ENCODE results near the gene WWOX. TPM values are rescaled to one million over a fixed set of nuclear protein-coding genes. Genes with fewer than 3 reads are reported as not detected.

Gene WWOX
- total RNA-seq, 6 donors from 2014 or later = 18.7 to 167 (median 31.0) TPM

DNA sequence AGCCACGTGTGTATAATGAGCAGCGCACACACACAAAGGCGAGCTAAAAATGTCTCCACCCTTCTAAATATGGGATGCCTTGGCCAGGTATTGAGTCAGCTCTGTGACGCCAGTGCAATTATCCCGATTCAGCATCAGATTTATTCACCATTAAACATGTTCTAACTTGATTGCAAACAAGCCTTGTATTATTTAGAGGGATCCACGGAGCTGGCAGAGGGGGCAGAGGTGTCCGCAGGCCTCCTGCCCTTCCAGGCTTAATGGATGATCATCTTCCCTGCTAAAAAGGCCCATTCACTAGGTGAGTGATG, 909.4 kb downstream of the WWOX start:
- TF ChIP-seq POLR2AphosphoS5 (IDR thresholded peaks at IDR 0.05) = no peak
- no peak for TF ChIP-seq EP300 (IDR thresholded peaks at IDR 0.05)
- TF ChIP-seq CTCF (IDR thresholded peaks at IDR 0.05) = no peak
- no peak for TF ChIP-seq POLR2A (IDR thresholded peaks at IDR 0.05)
- no peaks in the 10 kb centered on the region for H3K9me3 ChIP-seq
- H3K4me3 ChIP-seq = no peak overlapping the region
- H3K27ac ChIP-seq = no peak overlapping the region
- H3K36me3 ChIP-seq = no peaks in the 10 kb centered on the region
- H3K27me3 ChIP-seq = no peaks in the 10 kb centered on the region
- H3K4me1 ChIP-seq = no peaks in the 10 kb centered on the region
- no peak for DNase-seq
- ATAC-seq (ENCODE audit: low FRiP score in 2 of 2) = no peak
- 84 to 87% methylated on average over 4 to 7 of the region's 7 CpGs for WGBS, 2 donors

DNA sequence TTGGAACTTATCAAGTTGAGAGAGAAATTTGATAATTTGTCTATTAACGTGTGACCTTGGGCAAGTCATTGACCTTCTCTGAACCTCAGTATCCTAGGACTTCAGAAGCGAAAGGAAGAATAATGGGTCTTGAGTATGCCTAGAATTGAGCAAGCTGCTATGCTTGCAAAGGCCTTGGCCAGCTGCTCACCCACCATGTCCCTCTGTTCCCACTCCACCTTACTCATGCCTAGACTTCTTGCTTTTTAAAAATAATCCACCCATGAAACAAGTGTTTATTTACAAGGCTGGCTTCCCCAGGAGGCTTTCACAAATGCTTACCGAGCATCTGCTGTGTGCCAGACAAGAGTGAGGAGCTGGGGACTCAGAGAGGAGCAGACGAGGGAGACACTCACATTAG, 910.4 kb downstream of the WWOX start:
- ATAC-seq (ENCODE audit: low FRiP score in 2 of 2) = no peak
- Histone ChIP-seq H3K27me3 (no peaks in the 10 kb centered on the region), H3K9me3 (no peaks in the 10 kb centered on the region), H3K36me3 (no peaks in the 10 kb centered on the region), H3K4me1 (no peaks in the 10 kb centered on the region), H3K4me3 (no peak overlapping the region), H3K27ac (no peak overlapping the region)
- no peak for TF ChIP-seq CTCF (IDR thresholded peaks at IDR 0.05)
- no peak for TF ChIP-seq EP300 (IDR thresholded peaks at IDR 0.05)
- no peak for TF ChIP-seq POLR2AphosphoS5 (IDR thresholded peaks at IDR 0.05)
- TF ChIP-seq POLR2A (IDR thresholded peaks at IDR 0.05) = no peak
- DNase-seq = no peak
- WGBS, 2 donors = 90 to 93% methylated on average over 4 of the region's 4 CpGs

- ATAC-seq (ENCODE audit: low FRiP score in 2 of 2) = no peak
- Histone ChIP-seq H3K4me3 (no peak overlapping the region), H3K9me3 (no peaks in the 10 kb centered on the region), H3K27ac (no peak overlapping the region), H3K4me1 (no peaks in the 10 kb centered on the region), H3K27me3 (no peaks in the 10 kb centered on the region), H3K36me3 (no peaks in the 10 kb centered on the region)
- 90 to 98% methylated on average over 3 of the region's 3 CpGs for WGBS, 2 donors
- TF ChIP-seq EP300 (IDR thresholded peaks at IDR 0.05) (no peak), POLR2AphosphoS5 (IDR thresholded peaks at IDR 0.05) (no peak), POLR2A (IDR thresholded peaks at IDR 0.05) (no peak), CTCF (IDR thresholded peaks at IDR 0.05) (no peak)
- DNase-seq = no peak
These were observed 911.8 kb downstream of the WWOX start for GRCh38 chr16:79011282-79011681.

DNA sequence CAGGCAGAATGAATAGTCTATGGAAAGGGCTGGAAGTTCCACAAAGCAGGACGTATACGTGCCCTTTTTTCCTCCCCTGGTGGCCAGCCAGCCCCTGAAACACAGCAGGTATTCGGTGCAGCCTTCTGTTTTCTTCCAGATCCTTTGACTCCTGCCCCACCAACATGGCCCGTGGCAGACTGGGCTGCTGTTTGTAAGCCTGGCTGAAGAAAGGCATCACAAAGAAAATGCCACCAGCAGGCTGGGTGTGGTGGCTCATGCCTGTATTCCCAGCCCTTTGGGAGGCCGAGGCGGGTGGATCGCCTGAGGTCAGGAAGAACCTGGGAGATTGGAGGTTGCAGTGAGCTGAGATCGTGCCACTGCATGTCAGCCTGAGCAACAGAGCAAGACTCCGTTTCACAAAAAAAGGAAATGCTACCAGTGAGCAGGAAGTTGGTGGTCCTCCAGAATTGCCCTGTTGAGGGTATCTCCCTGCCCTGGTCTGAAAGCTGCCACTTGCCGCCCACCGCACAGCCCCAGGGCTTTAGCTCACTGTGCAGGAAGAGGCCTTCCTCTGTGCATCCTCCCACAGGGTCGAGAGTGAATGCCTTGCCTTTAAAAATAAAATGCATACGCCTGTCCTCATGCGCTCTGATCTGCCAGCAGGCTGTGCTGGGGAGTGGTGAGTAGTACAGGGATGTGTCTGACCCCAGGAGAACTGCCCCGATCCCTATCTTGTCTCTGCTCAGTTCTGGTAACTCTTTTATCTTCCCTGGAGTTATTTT, 913.4 kb downstream of the WWOX start:
- 82 to 85% methylated on average over 14 to 15 of the region's 15 CpGs for WGBS, 2 donors
- Histone ChIP-seq H3K4me3 (no peak overlapping the region), H3K27ac (no peak overlapping the region), H3K27me3 (no peaks in the 10 kb centered on the region), H3K9me3 (no peaks in the 10 kb centered on the region), H3K36me3 (no peaks in the 10 kb centered on the region), H3K4me1 (no peaks in the 10 kb centered on the region)
- ATAC-seq (ENCODE audit: low FRiP score in 2 of 2) (peak in 1 of 2 donors; percentile 16), DNase-seq (no peak)
- TF ChIP-seq EP300 (IDR thresholded peaks at IDR 0.05) = no peak
- TF ChIP-seq POLR2AphosphoS5 (IDR thresholded peaks at IDR 0.05) = no peak
- TF ChIP-seq CTCF (IDR thresholded peaks at IDR 0.05) = no peak
- no peak for TF ChIP-seq POLR2A (IDR thresholded peaks at IDR 0.05)
